H7 (cell line): ENCODE data around the gene LRIT1. TPM values are rescaled to one million over a fixed set of nuclear protein-coding genes. Genes with fewer than 3 reads are reported as not detected.

ENCODE experiments used
- DNase-seq: peaks from one replicate; pipeline ENCODE4 v3.0.0; 2012
- H3K27me3 ChIP-seq: 2 replicates; pipeline ENCODE4 v1.6.0; 2011; ENCODE audit warnings: mild to moderate bottlenecking, low read length; ENCODE audit not compliant: control insufficient read depth, insufficient read depth
- H3K36me3 ChIP-seq: replicated peaks from 2 replicates; pipeline ENCODE4 v1.5.1; 2011; ENCODE audit warnings: low read length; ENCODE audit not compliant: control insufficient read depth, insufficient read depth
- H3K4me3 ChIP-seq: 2 replicates; pipeline ENCODE4 v1.5.1; 2011; ENCODE audit warnings: low read depth, mild to moderate bottlenecking, control low read depth, low read length, moderate library complexity; ENCODE audit not compliant: insufficient read depth
- total RNA-seq: library from RNA; depleted of rRNA; stranded (reverse); fragments of >200 nt; shearing (Covaris generic); gene quantifications from 2 replicates; pipeline ENCODE4 v1.2.3, GENCODE V29; 2014

The LRIT1 gene
- total RNA-seq, 1 experiment from 2014 or later: not detected

DNA sequence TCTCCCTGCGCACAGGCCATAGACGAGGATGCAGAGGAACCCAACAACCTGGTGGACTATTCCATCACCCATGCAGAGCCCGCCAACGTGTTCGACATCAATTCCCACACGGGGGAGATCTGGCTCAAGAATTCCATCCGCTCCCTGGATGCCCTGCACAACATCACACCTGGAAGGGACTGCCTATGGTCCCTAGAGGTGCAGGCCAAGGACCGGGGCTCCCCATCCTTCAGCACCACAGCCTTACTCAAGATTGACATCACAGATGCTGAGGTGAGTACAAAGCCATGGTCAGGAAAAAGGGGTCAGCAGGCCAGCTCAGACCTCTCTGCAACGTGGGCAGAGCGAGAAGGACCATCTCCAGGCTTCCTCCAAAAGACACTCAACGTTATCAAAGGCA is 28.3 kb downstream of the LRIT1 start:
- Histone ChIP-seq H3K4me3 (no peak overlapping the region), H3K27me3 (no peaks in the 10 kb centered on the region), H3K36me3 (no peaks in the 10 kb centered on the region)
- DNase-seq: no peak

DNA sequence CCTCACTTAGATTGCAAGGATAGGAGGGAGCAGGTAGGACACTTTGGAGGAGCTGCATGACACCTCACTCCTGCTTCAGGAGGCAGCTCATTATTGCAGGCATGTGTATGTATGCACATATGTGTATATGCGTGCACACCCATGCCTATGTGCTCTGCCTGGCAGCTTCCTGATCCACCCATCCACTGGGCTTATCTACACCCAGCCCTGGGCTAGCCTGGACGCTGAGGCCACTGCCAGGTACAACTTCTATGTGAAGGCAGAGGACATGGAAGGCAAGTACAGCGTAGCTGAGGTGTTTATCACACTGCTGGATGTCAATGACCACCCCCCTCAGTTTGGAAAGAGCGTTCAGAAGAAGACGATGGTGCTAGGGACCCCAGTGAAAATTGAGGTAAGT is 29.3 kb downstream of the LRIT1 start:
- no peak overlapping the region for H3K4me3 ChIP-seq
- no peak for DNase-seq
- no peaks in the 10 kb centered on the region for H3K27me3 ChIP-seq
- H3K36me3 ChIP-seq: no peaks in the 10 kb centered on the region

DNA sequence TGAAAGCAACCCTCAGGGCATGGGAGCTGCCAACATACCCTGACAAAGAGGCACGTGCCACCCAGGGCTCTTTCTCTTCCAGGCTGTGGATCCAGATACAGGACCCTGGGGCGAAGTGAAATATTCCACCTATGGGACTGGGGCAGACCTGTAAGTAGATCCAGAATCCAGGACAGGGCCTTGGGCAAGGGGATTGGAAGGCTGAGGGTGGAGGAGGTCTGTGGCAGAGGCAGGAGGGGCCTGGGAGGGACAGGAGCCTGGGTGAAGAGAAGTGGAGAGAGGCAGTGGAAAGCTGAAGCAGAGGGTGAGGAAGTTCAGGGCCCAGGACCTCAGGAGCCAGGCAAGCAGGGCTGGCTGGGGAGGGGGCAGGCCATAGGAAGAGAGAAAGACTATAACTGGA is 29.8 kb downstream of the LRIT1 start:
- H3K36me3 ChIP-seq: no peaks in the 10 kb centered on the region
- no peaks in the 10 kb centered on the region for H3K27me3 ChIP-seq
- DNase-seq: no peak
- H3K4me3 ChIP-seq: no peak overlapping the region

DNA sequence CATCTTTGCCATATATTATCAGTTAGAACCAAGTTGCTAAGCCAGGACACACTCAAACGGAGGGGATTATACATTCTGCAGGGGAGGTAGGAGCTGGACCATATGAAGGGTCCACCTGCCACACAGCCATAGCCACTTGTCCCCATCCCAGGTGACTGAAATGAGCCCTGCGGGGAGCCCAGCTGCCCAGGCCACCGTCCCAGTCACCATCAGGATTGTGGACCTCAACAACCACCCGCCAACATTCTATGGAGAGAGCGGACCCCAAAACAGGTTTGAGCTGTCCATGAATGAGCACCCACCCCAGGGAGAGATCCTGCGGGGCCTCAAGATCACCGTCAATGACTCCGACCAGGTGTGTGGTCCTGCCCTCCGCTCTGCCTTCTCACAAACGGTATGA is 33.3 kb downstream of the LRIT1 start:
- DNase-seq: no peak
- no peak overlapping the region for H3K4me3 ChIP-seq

DNA sequence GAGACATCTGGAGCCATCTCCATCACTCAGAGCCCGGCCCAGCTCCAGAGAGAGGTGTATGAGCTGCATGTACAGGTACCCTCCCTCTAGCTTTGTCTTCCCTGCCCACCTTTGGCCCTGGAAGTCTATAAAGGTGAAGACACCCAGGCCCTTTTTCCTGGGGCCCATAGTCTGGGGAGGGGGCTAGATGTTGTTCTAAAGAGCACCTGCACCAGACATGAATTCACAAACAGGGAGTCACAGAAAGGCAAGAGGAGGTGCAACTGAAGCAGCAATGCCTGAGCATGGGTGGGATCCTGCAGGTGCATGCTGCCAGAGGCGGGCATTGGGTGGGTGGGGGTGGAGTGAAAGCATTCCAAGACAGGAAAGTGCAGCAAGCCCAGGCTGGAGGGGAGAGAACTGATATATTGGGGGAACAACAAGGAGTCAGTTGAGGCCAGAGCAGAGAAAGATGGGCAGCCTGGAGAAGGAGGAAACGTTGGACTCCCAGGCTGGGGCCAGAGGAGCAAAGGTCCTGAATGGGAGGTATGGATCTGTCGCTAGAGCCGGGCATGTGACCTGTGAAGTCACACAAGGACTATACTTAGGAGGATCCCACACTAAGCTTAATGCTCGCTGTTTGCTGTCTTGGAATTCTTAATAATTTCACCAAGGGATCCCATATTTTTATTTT is 35.4 kb downstream of the LRIT1 start:
- no peak for DNase-seq
- H3K27me3 ChIP-seq: no peaks in the 10 kb centered on the region

More for the DNA sequence above, 33.3 kb downstream of the LRIT1 start:
- Histone ChIP-seq H3K27me3 (no peaks in the 10 kb centered on the region), H3K36me3 (no peaks in the 10 kb centered on the region)

DNA sequence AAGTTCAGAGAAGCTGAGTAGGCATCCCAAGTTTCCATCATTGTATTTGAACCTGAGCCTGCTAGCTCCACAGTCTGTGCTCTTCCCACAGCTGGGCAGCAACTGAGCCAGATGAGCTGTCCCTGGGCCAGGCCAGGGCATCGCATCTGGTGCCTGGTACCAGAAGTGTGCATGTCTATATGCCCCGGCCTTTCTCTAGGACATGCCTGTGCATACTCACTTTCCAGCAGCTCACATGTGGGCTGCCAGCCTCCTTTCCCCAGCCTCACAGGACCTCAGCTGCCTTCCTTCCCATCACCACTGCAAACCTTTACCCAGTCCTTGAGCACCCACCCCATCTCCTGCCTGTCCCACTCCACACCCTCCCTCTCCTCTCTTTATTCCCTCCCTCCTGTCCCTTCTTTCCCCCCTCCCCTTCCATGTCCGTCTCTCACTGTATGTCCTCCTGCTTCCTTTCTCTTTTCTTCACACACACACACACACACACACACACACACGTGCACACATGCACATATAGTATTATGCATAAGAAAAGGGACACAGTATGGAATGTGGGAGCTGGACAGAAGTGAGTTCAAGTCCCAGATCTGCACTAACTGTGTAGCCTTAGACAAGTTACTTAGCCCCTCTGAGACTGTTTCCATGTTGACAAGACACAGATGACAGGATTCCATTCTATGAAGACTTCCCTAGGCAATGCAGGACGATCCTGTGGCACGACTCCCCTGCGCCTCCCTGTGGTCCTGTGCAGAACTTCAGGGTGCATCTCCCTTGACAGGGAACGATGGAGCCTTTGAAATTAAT is 36.1 kb downstream of the LRIT1 start:
- Histone ChIP-seq H3K36me3 (no peaks in the 10 kb centered on the region), H3K27me3 (no peaks in the 10 kb centered on the region)
- DNase-seq: peak; percentile 86

More for the DNA sequence above, 35.4 kb downstream of the LRIT1 start:
- Histone ChIP-seq H3K36me3 (no peaks in the 10 kb centered on the region), H3K4me3 (no peak overlapping the region)

DNA sequence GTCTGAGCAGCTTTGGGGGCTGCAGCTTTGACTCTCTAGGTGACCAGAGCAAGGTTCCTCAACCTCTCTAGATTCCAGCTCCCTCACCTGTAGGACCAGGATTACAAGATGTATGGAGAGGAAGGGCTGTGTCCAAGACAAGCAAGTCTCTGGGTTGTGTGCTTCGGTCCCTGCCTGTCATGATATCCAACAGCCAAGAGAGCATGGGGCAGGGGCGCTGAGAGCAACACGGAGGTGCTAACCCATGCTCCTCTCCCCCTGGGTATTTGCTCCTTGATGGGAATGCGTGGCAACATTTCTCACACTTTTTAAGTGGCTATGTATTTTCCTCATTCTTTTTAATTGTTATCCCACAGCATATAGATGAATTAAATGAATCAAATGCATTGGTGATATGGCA is 36.7 kb downstream of the LRIT1 start:
- Histone ChIP-seq H3K27me3 (no peaks in the 10 kb centered on the region), H3K36me3 (no peaks in the 10 kb centered on the region), H3K4me3 (no peak overlapping the region)
- DNase-seq: no peak

More for the DNA sequence above, 36.1 kb downstream of the LRIT1 start:
- no peak overlapping the region for H3K4me3 ChIP-seq

DNA sequence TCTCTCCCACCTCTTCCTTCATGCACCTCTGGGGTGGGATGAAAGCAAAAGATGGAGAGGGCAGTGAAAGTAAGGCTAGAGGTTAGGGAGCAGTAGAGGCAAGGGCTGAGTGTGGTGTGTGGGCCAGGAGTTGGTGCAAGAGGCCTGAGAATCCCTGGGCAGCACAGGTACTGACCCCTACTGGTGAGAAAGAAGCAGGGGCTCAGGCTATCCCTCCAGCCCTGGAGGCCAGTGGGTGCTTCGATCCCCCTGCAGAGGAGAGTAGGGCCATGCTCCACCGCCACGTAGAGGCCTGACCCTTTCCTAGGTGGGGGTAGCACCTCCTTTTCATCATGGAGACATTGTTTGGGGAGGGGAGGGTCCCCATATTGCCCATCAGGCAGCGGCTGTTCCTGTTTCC is 37.2 kb downstream of the LRIT1 start:
- H3K27me3 ChIP-seq: no peaks in the 10 kb centered on the region
- H3K36me3 ChIP-seq: no peaks in the 10 kb centered on the region
- DNase-seq: peak; percentile 89
- H3K4me3 ChIP-seq: no peak overlapping the region

DNA sequence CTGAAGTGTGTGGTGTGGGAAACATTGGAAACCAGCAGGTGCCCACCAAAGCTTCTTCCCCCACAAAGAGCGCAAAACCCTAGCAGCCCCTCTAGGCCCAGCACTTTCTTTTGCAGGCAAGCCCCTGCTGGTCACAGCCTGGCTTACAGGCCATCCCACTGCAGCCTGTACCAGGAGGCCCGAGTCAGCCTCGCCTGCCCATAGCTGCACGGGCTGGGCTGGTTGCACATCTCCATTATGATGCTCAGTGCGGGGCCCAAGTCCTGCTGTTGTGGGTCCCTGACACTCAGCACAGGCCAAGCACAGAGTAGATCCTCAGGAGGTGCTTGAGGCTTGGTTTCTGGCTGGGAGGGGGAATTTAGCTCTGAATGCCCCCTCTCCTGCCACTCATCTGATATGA is 39.0 kb downstream of the LRIT1 start:
- H3K4me3 ChIP-seq: no peak overlapping the region
- peaks cover 2% of the 10 kb centered on the region; the same call in 1 of the 2 replicates for H3K27me3 ChIP-seq
- H3K36me3 ChIP-seq: no peaks in the 10 kb centered on the region
- peak; percentile 61 for DNase-seq

DNA sequence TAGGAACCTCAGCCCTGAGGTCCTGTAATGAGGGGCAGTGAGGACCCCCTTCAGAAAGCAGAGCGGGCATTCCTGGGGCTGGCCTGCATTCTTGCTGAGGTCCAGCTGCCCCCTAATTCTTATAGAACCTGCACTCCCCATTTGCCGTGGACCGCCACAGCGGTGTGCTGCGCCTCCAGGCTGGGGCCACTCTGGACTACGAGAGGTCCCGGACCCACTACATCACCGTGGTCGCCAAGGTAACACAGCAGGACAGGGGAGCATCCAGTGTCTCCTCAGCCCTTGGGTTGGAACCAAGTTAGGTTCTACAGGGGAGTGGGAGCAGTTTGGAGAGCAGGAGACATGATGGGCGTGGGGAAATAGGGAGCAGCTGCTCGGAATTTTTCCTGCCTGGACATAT is 39.7 kb downstream of the LRIT1 start:
- DNase-seq: no peak

DNA sequence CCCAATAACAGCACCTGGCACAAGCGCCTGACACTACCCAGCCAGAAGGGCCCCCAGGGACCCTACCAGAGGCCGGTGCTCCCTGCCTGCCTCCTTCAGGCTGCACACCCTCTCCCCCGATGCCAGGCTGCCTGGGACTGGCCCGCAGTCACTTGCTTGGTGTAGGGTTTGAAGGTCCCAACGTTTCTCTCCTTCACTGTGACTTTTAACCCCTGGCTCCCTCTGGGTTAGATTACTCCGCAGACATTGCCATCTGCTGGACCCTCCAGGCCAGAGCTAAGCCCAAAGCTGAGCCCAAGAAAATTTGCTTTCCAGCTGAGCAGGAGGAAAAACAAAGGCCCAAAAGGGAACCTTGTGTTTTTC is 40.1 kb downstream of the LRIT1 start:
- Histone ChIP-seq H3K27me3 (peaks cover 12% of the 10 kb centered on the region), H3K36me3 (no peaks in the 10 kb centered on the region; the same call in 1 of the 2 replicates), H3K4me3 (no peak overlapping the region)
- peak; percentile 74 for DNase-seq

More for the DNA sequence above, 39.7 kb downstream of the LRIT1 start:
- Histone ChIP-seq H3K36me3 (no peaks in the 10 kb centered on the region; the same call in 1 of the 2 replicates), H3K27me3 (peaks cover 7% of the 10 kb centered on the region), H3K4me3 (no peak overlapping the region)

DNA sequence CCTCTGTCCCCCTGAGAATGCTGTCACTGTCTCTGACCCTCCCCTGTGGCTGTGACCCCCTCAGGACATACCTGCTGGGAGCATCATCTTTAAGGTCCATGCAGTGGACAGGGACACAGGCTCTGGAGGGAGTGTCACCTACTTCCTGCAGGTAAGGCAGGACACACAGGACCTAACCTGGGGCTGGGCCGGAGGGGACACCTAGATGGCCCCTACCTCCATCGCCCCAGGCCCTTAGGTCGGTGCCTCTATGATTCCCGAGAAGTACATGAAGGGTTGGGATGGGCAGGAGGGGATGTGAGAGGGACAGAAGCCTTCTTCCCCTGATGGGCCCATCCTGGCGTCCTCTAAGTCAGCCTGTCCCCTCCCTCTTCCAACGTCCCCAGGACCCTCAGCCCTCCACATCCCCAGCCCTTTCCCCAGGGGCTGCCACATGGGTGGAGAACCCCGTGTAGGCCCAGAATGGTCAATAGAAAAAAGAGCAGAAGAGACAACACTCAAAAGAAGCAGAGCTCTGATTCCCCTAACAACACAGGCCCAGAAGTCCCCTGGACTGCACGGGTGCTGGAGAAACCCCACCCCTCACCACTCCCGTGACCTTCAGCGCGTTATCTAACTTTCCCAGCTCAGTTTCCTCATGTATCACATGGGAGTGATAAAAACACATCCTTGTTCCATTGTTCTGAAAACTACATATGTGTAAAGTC is 40.7 kb downstream of the LRIT1 start:
- DNase-seq: no peak
- peaks cover 17% of the 10 kb centered on the region for H3K27me3 ChIP-seq

DNA sequence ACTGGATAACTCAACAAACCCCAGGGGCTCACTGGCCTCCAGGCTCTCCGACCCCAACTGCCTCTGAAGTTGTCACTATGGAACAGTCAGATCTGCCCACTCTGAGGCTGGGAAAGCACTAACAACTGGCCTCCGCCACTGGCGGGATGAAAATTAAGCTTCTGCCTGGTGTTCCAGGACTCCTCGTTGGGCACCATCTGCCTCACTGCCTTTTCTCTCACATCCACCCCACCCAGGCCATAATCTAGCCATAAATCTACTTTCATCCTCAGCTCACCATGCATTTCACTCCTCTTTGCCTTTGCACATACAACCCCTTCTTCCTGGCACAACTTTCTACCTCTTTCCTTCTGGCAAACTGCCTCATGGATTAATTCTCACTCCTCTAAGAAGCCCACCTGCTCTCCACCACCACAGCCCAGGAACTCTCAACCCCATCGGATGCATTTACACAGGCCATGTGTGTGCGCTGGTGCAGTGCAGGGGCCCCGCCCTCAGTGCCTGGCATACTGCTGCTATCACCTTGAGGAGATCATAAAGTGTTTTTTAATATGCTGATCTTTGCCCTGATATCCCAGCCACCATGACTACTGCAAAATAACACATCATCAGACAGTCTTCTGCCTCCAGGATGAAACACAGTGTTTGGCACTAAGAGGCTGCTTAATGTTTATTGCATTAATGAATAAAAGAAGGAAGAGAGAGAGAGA is 43.0 kb downstream of the LRIT1 start:
- Histone ChIP-seq H3K36me3 (no peaks in the 10 kb centered on the region; the same call in 1 of the 2 replicates), H3K27me3 (peaks cover 40% of the 10 kb centered on the region), H3K4me3 (no peak overlapping the region)
- DNase-seq: no peak

More for the DNA sequence above, 40.7 kb downstream of the LRIT1 start:
- Histone ChIP-seq H3K36me3 (no peaks in the 10 kb centered on the region; the same call in 1 of the 2 replicates), H3K4me3 (no peak overlapping the region)

DNA sequence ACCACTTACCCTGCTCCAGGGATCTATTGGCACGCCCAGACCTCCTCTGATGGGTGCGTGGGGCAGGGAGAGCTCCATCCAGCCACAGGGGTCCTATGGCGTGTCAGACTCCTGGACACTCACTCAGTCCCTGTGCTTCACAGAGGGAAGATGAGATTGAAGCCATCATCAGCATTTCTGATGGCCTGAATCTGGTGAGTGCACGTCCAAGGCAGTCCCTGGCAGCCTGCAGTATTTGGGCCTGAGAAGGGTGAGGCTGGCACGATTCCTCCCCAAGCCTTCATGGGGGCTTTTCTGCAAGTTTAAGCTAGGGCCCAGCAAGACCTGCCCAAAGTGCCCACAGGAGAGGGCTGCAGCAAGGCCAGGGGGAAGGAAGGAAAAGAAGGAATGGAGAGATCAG is 43.7 kb downstream of the LRIT1 start:
- H3K4me3 ChIP-seq: no peak overlapping the region
- H3K36me3 ChIP-seq: no peaks in the 10 kb centered on the region; the same call in 1 of the 2 replicates
- no peak for DNase-seq
- peaks cover 45% of the 10 kb centered on the region for H3K27me3 ChIP-seq
